Tibial nerve (tissue), 3 donors: ENCODE results near the gene SMIM44.

ENCODE experiments used
- CTCF ChIP-seq, 5 experiments: fragments of 200-600 bp in 3 of 5; fragments of 450-650 bp in 2 of 5; sonication (generic) in 3 of 5; IDR thresholded peaks; one replicate each; pipeline ENCODE4 v1.5.1; 2016 to 2019; ENCODE audit warnings: antibody characterized with exemption in 5 of 5, mild to moderate bottlenecking in 3 of 5, moderate library complexity in 2 of 5
- POLR2A ChIP-seq, 2 donors: fragments of 450-650 bp; IDR thresholded peaks; one replicate each; pipeline ENCODE4 v1.6.1; 2017; ENCODE audit warnings: antibody characterized with exemption in 2 of 2, mild to moderate bottlenecking in 2 of 2, moderate library complexity in 2 of 2

- TF ChIP-seq CTCF (IDR thresholded peaks at IDR 0.05) (no peak), POLR2A (IDR thresholded peaks at IDR 0.05) (no peak)
Measured at GRCh38 chr19:3510727-3511126, 27.5 kb upstream of the SMIM44 start.
